ENCODE results near the gene RFC3.

GRCh38 chr13:33832872-33833271 lies 14.9 kb downstream of the RFC3 start:
- TF ChIP-seq POLR2A (IDR thresholded peaks at IDR 0.05) (no peak), CTCF (IDR thresholded peaks at IDR 0.05) (no peak)
